Measurements from ENCODE around the gene AURKA.

The AURKA gene

DNA sequence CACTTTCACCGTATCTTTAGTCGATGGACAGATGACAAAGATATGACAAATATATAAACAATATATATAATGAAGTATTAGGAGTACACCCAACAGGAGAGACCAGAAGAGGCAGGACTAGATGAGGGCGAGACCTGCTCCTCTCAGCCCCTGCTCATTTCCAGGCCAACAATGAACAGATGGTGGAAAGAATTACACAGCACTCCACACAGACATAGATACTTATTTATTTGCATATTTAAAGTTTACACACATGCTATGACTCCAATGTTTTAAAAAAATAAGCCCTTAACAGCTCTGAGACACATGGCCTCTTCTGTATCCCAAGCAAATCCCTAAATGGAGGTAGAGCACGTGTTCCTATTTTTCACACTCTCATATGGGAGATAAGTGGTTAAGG, 22.8 kb downstream of the AURKA start:
- H3K27me3 Mint-ChIP-seq (ENCODE audit: low read depth): no peaks in the 10 kb centered on the region
- peaks cover 60% of the 10 kb centered on the region for H3K36me3 Mint-ChIP-seq (ENCODE audit: low read depth)
- H3K9me3 Mint-ChIP-seq: no peaks in the 10 kb centered on the region
- H3K4me1 Mint-ChIP-seq: peaks cover 31% of the 10 kb centered on the region
- H3K4me3 Mint-ChIP-seq: no peak overlapping the region
- TF ChIP-seq, protein P1, sequence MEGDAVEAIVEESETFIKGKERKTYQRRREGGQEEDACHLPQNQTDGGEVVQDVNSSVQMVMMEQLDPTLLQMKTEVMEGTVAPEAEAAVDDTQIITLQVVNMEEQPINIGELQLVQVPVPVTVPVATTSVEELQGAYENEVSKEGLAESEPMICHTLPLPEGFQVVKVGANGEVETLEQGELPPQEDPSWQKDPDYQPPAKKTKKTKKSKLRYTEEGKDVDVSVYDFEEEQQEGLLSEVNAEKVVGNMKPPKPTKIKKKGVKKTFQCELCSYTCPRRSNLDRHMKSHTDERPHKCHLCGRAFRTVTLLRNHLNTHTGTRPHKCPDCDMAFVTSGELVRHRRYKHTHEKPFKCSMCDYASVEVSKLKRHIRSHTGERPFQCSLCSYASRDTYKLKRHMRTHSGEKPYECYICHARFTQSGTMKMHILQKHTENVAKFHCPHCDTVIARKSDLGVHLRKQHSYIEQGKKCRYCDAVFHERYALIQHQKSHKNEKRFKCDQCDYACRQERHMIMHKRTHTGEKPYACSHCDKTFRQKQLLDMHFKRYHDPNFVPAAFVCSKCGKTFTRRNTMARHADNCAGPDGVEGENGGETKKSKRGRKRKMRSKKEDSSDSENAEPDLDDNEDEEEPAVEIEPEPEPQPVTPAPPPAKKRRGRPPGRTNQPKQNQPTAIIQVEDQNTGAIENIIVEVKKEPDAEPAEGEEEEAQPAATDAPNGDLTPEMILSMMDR (IDR thresholded peaks at IDR 0.05; ENCODE audit: unreplicated experiment in 3 of 3): no peak
- H3K27ac Mint-ChIP-seq: no peak overlapping the region

DNA sequence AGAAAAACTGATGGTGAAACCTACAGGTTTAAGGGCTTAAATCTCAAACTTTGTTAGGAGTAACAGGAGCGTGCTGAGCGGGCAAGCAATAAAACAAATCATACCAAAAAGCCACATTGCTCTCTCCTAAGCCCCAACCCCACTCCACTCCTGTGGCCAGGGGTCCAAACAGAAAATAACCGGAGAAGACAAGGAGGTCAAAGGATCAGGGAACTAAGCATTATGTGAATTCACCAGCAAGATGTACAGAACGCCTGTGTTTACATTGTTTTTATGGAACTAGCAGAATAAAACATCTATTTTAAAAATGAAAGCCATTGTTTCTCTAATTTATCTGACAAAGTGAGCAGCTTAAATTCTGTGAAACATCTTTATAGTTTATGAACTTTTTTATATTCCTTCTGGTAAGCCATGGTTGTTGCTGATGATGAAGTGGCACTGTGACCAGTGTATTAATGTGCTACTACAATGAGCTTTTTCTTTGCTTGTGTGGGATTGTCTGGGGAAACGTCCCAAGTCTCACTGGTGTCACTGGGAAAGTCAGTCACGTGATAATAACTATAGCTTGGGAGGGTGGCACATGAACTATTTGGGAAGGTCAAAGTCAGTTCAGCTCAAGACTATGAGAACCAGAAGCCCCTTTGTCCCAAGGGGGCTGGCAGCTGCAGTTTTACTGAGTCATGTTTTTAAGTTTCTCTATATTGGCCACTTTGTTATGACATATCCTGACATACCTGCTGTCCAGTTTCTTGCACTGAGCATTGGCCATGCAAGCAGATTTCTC, 23.5 kb downstream of the AURKA start:
- no peak overlapping the region for H3K4me3 Mint-ChIP-seq
- no peak overlapping the region for H3K27ac Mint-ChIP-seq
- H3K36me3 Mint-ChIP-seq (ENCODE audit: low read depth): peaks cover 62% of the 10 kb centered on the region
- TF ChIP-seq, protein P1 (IDR thresholded peaks at IDR 0.05; ENCODE audit: unreplicated experiment in 3 of 3): no peak
- H3K9me3 Mint-ChIP-seq: no peaks in the 10 kb centered on the region
- H3K4me1 Mint-ChIP-seq: peaks cover 32% of the 10 kb centered on the region
- H3K27me3 Mint-ChIP-seq (ENCODE audit: low read depth): no peaks in the 10 kb centered on the region

DNA sequence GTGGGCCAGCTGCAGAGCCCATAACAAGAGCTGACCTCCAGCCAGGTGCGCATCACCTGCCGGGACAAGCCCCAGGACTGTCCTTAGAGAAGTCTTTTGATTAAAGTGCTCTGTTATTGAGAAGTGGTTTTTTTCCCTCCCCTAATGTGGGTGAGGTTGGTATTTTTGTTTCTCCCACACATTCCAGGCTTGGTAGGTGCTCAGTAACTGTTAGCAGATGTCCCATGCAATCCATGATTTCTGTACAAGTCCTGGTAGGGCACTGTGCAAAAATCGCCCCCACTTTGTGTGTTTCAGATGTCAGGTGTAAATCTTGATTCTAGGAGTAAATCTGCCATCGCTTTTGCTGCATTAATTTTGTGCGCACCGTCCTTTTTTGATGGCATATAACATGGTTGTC, 28.5 kb downstream of the AURKA start:
- no peaks in the 10 kb centered on the region for H3K9me3 Mint-ChIP-seq
- no peak overlapping the region for H3K4me3 Mint-ChIP-seq
- peaks cover 50% of the 10 kb centered on the region for H3K4me1 Mint-ChIP-seq

DNA sequence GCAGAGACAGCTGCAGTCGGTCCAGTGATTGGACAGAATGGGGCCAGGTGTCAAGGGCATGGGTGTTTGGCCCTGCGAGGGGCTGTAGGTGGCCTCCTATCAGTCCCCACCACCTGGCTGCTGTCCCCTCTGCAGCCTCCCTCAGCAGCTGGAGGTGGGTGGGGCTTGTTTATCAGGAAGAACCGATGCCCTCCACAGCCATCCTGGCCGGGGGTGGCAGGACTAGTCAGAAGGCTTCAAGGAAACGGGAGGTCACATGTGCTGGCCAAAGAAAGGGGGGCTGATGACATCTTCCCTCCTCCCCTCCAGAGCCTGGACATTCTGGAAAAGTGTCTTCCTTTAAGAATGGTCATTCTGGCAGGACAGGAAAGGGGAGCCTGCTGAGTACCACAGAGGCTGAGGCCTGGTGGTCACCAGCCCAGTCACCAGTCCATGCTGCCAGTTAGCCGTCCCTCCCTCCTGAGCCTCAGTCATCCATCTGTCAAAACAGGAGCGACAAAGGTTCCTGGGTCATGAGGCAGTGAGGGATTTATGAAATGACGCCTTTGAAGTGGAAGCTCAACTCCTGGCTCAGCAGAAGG, 29.1 kb downstream of the AURKA start:
- Mint-ChIP-seq H3K4me1 (peaks cover 45% of the 10 kb centered on the region), H3K4me3 (peak overlapping the region in 2 of 3 experiments; percentile 14 to 77), H3K27me3 (ENCODE audit: low read depth) (no peaks in the 10 kb centered on the region), H3K9me3 (no peaks in the 10 kb centered on the region), H3K27ac (peak overlapping the region in 1 of 3 experiments; percentile 69), H3K36me3 (ENCODE audit: low read depth) (peaks cover 33% of the 10 kb centered on the region)
- TF ChIP-seq, protein P1 (IDR thresholded peaks at IDR 0.05; ENCODE audit: unreplicated experiment in 3 of 3): no peak

More for the DNA sequence above, 28.5 kb downstream of the AURKA start:
- TF ChIP-seq, protein P1 (IDR thresholded peaks at IDR 0.05; ENCODE audit: unreplicated experiment in 3 of 3): no peak
- Mint-ChIP-seq H3K36me3 (ENCODE audit: low read depth) (peaks cover 36% of the 10 kb centered on the region), H3K27me3 (ENCODE audit: low read depth) (no peaks in the 10 kb centered on the region), H3K27ac (no peak overlapping the region)

DNA sequence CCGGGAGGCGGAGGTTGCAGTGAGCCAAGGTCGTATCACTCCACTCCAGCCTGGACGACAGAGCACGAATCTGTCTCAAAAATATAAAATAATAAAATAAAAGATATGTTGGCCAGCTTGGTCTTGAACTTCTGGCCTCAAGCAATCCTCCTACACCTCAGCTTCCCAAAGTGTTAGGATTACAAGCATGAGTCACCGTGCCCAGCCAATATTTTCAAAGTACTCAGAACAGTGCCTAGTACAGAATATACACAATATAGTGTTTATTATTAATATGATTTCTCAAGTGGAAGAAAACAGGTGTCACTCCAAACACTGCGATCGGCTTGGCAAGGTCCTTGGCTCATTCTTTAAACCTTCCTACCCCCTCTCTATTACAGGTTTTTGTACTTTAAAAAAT, 30.1 kb downstream of the AURKA start:
- Mint-ChIP-seq H3K4me1 (peaks cover 42% of the 10 kb centered on the region), H3K27me3 (ENCODE audit: low read depth) (peaks cover 3% of the 10 kb centered on the region), H3K4me3 (peak overlapping the region in 2 of 3 experiments; percentile 70 to 77), H3K27ac (peak overlapping the region in 2 of 3 experiments; percentile 69 to 76), H3K36me3 (ENCODE audit: low read depth) (peaks cover 24% of the 10 kb centered on the region), H3K9me3 (no peaks in the 10 kb centered on the region)
- TF ChIP-seq, protein P1 (IDR thresholded peaks at IDR 0.05; ENCODE audit: unreplicated experiment in 3 of 3): no peak

DNA sequence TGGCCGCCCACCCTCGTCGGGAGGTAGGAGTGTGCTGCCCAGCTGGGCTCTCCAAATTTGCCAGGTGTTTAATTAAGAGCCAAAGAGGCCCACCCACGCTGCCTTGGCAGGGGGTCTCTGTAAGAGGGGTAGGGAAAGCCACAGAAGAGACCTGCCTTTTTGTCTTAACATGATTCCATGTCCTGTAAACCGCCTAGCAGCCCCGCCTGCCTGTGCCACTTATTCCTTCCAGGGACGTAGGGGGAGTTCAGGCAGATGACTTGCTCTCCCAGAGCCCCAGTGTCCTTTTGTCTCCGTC, 31.2 kb downstream of the AURKA start:
- no peaks in the 10 kb centered on the region for H3K9me3 Mint-ChIP-seq
- peak overlapping the region; percentile 91 to 98 (median 96) for H3K4me3 Mint-ChIP-seq
- peaks cover 3% of the 10 kb centered on the region for H3K27me3 Mint-ChIP-seq (ENCODE audit: low read depth)
- peaks cover 14% of the 10 kb centered on the region for H3K36me3 Mint-ChIP-seq (ENCODE audit: low read depth)
- H3K4me1 Mint-ChIP-seq: peaks cover 37% of the 10 kb centered on the region
- TF ChIP-seq, protein P1 (IDR thresholded peaks at IDR 0.05; ENCODE audit: unreplicated experiment in 3 of 3): no peak
- H3K27ac Mint-ChIP-seq: peak overlapping the region; percentile 85 to 94 (median 93)
